LNCaP clone FGC (cell line): ENCODE data around the gene RAB27A.

ENCODE experiments used
- DNase-seq: peaks from one replicate; pipeline ENCODE4 v3.0.0-alpha.2; 2011; ENCODE audit warnings: low read depth
- H3K4me3 ChIP-seq: 2 replicates; pipeline ENCODE4 v1.5.1; 2011; ENCODE audit warnings: mild to moderate bottlenecking, low read depth, low read length, control low read depth
- CTCF ChIP-seq: IDR thresholded peaks from 2 replicates; pipeline ENCODE4 v1.5.1; 2012; ENCODE audit warnings: mild to moderate bottlenecking; ENCODE audit not compliant: control insufficient read depth, insufficient read depth; ENCODE audit errors: extremely low read depth

The RAB27A gene

GRCh38 chr15:55235546-55236036 lies 54.0 kb downstream of the RAB27A start:
- no peak overlapping the region for H3K4me3 ChIP-seq
- no peak for DNase-seq
- no peak for TF ChIP-seq CTCF

GRCh38 chr15:55234800-55235104 lies 54.9 kb downstream of the RAB27A start:
- no peak for DNase-seq
- no peak for TF ChIP-seq CTCF
- H3K4me3 ChIP-seq = no peak overlapping the region

- no peak overlapping the region for H3K4me3 ChIP-seq
- no peak for DNase-seq
- TF ChIP-seq CTCF = no peak
Measured at GRCh38 chr15:55234104-55234799, 55.4 kb downstream of the RAB27A start.

- no peak for TF ChIP-seq CTCF
Measured at GRCh38 chr15:55231455-55231854, 58.2 kb downstream of the RAB27A start.

GRCh38 chr15:55230953-55231352 lies 58.7 kb downstream of the RAB27A start:
- H3K4me3 ChIP-seq = no peak overlapping the region
- no peak for TF ChIP-seq CTCF
- DNase-seq = no peak

More at GRCh38 chr15:55231455-55231854, 58.2 kb downstream of the RAB27A start:
- H3K4me3 ChIP-seq = no peak overlapping the region
- DNase-seq = no peak

GRCh38 chr15:55230051-55230670 lies 59.5 kb downstream of the RAB27A start:
- no peak for TF ChIP-seq CTCF
- H3K4me3 ChIP-seq = no peak overlapping the region
- no peak for DNase-seq

- TF ChIP-seq CTCF = no peak
Measured at GRCh38 chr15:55226127-55226526, 63.5 kb downstream of the RAB27A start.

More at GRCh38 chr15:55226127-55226526, 63.5 kb downstream of the RAB27A start:
- DNase-seq = no peak
- H3K4me3 ChIP-seq = no peak overlapping the region
